ENCODE data around the gene KCTD11. TPM values are rescaled to one million over a fixed set of nuclear protein-coding genes. Genes with fewer than 3 reads are reported as not detected.

The KCTD11 gene
- total RNA-seq, 1 experiment from 2014 or later, result 5.4 TPM

DNA sequence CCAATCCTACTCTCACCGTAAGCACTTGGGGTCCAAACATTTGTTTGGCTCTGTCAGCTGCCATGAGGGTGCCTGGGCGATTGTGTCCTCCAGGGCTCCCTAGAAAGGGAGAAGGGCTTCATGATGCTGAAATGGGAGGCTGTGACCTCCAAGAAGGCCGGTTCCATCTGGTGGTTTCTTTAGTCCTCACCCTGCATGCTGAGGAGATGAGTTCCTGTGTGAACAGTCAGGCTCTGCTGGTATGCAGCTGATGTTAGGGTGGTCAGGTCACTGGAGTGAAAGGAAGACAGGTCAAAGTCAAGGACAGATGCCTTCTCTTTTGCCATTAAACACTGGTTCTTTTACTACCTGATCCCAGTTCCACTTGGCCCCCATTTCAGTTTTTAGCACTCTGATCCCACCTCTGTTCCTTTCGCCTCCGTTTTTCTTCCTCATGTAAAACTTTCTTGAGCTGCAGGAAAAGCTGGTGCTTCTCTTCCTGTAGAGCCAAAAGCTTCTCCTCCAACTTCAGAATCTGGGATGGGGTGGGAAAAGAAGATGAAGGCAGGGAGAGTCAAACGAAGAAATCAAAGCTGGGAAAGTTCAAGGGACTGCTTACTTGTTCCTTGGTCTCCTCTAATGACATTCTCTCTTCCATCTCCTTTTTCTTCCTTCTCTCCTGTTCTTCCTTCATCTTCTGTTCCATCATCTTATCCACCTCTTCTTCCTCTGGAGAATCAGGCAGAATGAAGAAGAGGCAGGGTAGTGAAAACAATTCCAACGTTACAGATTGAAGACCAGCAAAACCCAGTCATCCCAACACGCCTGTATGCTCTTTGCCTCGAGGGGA, 37.9 kb upstream of the KCTD11 start:
- Histone ChIP-seq H3K27ac (ENCODE audit: low read depth, low read length) (peak overlapping the region; percentile 93), H3K9me2 (ENCODE audit: insufficient read depth) (no peaks in the 10 kb centered on the region), H3K9me3 (ENCODE audit: control insufficient read depth in 1 of 2, insufficient read depth in 1 of 2, low read depth in 1 of 2, low read length in 2 of 2) (no peaks in the 10 kb centered on the region), H4K20me1 (ENCODE audit: insufficient read depth) (peaks cover 34% of the 10 kb centered on the region), H3K4me2 (ENCODE audit: low read length) (peak overlapping the region; percentile 96), H3K9ac (ENCODE audit: low read length) (peak overlapping the region; percentile 90), H3K36me3 (ENCODE audit: control insufficient read depth in 1 of 2, insufficient read depth in 2 of 2, low read length in 2 of 2) (peaks cover 35 to 58% of the 10 kb centered on the region in 2 experiments), H3K27me3 (ENCODE audit: insufficient read depth, low read length) (no peaks in the 10 kb centered on the region), H3K4me3 (replicated peaks in 1 of 2; ENCODE audit: low read depth in 1 of 2, low read length in 2 of 2) (peak overlapping the region; percentile 81 to 96), H3K79me2 (ENCODE audit: insufficient read depth, low read length) (peaks cover 56% of the 10 kb centered on the region), H3K4me1 (ENCODE audit: control insufficient read depth in 1 of 2, insufficient read depth in 2 of 2, low read length in 2 of 2) (peaks cover 32 to 59% of the 10 kb centered on the region in 2 experiments), H2AFZ (ENCODE audit: low read depth, low read length, poor library complexity, severe bottlenecking) (no peak overlapping the region)
- TF ChIP-seq SIN3A (IDR thresholded peaks at IDR 0.05; ENCODE audit: low read depth), result peak; percentile 5; the same call in 1 of the 2 replicates
- no peak for TF ChIP-seq POLR2A (IDR thresholded peaks at IDR 0.05; ENCODE audit: borderline replicate concordance, extremely low read depth, insufficient read depth, insufficient read length)
- ChIA-PET CTCF (interaction anchor here (0.6 to 2.2 kb wide), 8 partner anchors 11 to 262 kb away, joined by 3 to 7 read pairs (median 3); partner anchors contain the start of genes NEURL4 and SLC2A4), RAD21 (ENCODE audit: low non-redundant PET in 1 of 2, low total read pairs in 2 of 2, uncharacterized antibody in 2 of 2, unreplicated experiment in 2 of 2) (no interaction called here), POLR2A (interaction anchor here (1.0 to 2.3 kb wide), 5 partner anchors 16 to 90 kb away, joined by 3 to 11 read pairs (median 4); partner anchors contain the start of genes GABARAP, NEURL4, PHF23 and TMEM256)
- ATAC-seq (peak; percentile 4; the same call in 1 of the 2 replicates), DNase-seq (ENCODE audit: low read depth, low spot score) (no peak)
- TSS peak; percentile 80 for BruUV-seq (replicated peaks)
- intact Hi-C loops (cut with micrococcal nuclease), result no loop called here

DNA sequence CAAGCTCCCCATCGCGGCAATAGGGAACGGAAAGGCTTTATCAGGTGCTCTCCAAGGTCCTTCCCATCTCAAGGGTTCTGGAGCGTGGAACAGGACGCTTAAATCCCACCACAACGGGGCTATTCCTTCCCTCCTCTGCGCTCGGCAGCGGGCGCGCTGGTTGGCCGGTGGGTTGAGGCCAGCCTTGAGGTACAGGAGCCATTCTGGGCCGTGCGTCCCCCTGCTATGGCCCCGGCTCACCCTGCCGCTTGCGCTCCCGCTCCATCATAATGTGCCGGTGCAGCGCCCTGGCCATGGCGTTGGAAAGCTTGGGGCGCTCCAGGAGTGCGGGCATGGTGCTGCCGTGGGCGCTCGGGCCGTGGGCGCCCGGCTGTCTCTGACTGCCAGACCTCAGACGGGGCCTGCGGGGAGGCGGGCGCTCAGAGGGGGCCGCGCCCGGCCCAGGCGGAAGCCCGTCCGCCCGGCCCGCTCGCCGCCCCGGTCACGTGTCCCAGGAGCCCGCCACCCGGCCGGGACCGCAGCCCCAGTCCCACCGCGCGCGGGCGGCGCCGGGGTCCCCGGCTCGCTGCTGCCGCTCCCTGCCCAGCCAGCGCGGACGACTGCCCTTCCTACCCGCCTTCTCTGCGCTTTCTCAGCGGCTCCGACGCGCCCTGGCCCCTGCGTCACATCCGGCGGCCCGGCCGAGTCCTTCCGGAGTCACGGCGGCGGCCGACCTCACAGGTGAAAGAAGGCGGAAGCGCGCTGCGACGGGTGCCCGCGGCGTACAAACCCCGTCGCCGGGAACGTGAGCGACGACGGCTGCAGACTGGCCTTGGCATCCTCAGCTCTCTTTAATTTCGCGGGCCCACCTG, 37.0 kb upstream of the KCTD11 start, which contains the start of gene GPS2:
Gene GPS2 (minus strand): TSS at position 642 of the 851 bp plus-strand sequence. CDS start 308 bp downstream, at position 334.
- H3K36me3 ChIP-seq (ENCODE audit: control insufficient read depth in 1 of 2, insufficient read depth in 2 of 2, low read length in 2 of 2), result peaks cover 32 to 50% of the 10 kb centered on the region in 2 experiments
- no peaks in the 10 kb centered on the region for H3K9me3 ChIP-seq (ENCODE audit: control insufficient read depth in 1 of 2, insufficient read depth in 1 of 2, low read depth in 1 of 2, low read length in 2 of 2)
- no peaks in the 10 kb centered on the region for H3K9me2 ChIP-seq (ENCODE audit: insufficient read depth)
- H3K27ac ChIP-seq (ENCODE audit: low read depth, low read length), result peak within 1 kb of the TSS; percentile 93
- ChIA-PET POLR2A (interaction anchor here (1.2 to 2.3 kb wide), 3 partner anchors 15 to 75 kb away, joined by 3 to 11 read pairs (median 4); partner anchors contain the start of genes GABARAP, NEURL4 and PHF23), CTCF (interaction anchor here (0.6 to 2.2 kb wide), 3 partner anchors 10 to 94 kb away, joined by 3 to 7 read pairs (median 5); partner anchors contain the start of gene NEURL4), RAD21 (ENCODE audit: low non-redundant PET in 1 of 2, low total read pairs in 2 of 2, uncharacterized antibody in 2 of 2, unreplicated experiment in 2 of 2) (no interaction called here)
- peaks cover 24 to 51% of the 10 kb centered on the region in 2 experiments for H3K4me1 ChIP-seq (ENCODE audit: control insufficient read depth in 1 of 2, insufficient read depth in 2 of 2, low read length in 2 of 2)
- H3K27me3 ChIP-seq (ENCODE audit: insufficient read depth, low read length), result no peaks in the 10 kb centered on the region
- ATAC-seq, result peak; percentile 77
- H2AFZ ChIP-seq (ENCODE audit: low read depth, low read length, poor library complexity, severe bottlenecking), result no peak within 1 kb of the TSS
- no TSS peak for BruUV-seq (replicated peaks)
- peak within 1 kb of the TSS; percentile 90 for H3K9ac ChIP-seq (ENCODE audit: low read length)
- H3K4me2 ChIP-seq (ENCODE audit: low read length), result peak within 1 kb of the TSS; percentile 96
- H3K4me3 ChIP-seq (replicated peaks in 1 of 2; ENCODE audit: low read depth in 1 of 2, low read length in 2 of 2), result peak within 1 kb of the TSS; percentile 81 to 96
- DNase-seq (ENCODE audit: low read depth, low spot score), result peak; percentile 63
- intact Hi-C loops (cut with micrococcal nuclease), result no loop called here
- peaks cover 26% of the 10 kb centered on the region for H4K20me1 ChIP-seq (ENCODE audit: insufficient read depth)
- H3K79me2 ChIP-seq (ENCODE audit: insufficient read depth, low read length), result peaks cover 48% of the 10 kb centered on the region
- peak; percentile 78 for TF ChIP-seq YY1 (IDR thresholded peaks at IDR 0.05; ENCODE audit: extremely low read depth, insufficient replicate concordance, low read depth, low read length)
- TF ChIP-seq ZNF274 (IDR thresholded peaks at IDR 0.05; ENCODE audit: low read depth, low read length), result no peak
- TF ChIP-seq, protein P1, sequence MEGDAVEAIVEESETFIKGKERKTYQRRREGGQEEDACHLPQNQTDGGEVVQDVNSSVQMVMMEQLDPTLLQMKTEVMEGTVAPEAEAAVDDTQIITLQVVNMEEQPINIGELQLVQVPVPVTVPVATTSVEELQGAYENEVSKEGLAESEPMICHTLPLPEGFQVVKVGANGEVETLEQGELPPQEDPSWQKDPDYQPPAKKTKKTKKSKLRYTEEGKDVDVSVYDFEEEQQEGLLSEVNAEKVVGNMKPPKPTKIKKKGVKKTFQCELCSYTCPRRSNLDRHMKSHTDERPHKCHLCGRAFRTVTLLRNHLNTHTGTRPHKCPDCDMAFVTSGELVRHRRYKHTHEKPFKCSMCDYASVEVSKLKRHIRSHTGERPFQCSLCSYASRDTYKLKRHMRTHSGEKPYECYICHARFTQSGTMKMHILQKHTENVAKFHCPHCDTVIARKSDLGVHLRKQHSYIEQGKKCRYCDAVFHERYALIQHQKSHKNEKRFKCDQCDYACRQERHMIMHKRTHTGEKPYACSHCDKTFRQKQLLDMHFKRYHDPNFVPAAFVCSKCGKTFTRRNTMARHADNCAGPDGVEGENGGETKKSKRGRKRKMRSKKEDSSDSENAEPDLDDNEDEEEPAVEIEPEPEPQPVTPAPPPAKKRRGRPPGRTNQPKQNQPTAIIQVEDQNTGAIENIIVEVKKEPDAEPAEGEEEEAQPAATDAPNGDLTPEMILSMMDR (IDR thresholded peaks at IDR 0.05 in 2 of 3, conservative IDR thresholded peaks at IDR 0.05 in 1 of 3; ENCODE audit: borderline replicate concordance in 1 of 3, insufficient read depth in 1 of 3, low read depth in 2 of 3, low read length in 2 of 3), result no peak
- TF ChIP-seq SP1 (IDR thresholded peaks at IDR 0.05; ENCODE audit: low read depth), result peak; percentile 74; the same call in 1 of the 2 replicates
- TF ChIP-seq, protein P2, sequence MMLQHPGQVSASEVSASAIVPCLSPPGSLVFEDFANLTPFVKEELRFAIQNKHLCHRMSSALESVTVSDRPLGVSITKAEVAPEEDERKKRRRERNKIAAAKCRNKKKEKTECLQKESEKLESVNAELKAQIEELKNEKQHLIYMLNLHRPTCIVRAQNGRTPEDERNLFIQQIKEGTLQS (IDR thresholded peaks at IDR 0.05), result no peak
- no peak for TF ChIP-seq RAD21 (IDR thresholded peaks at IDR 0.05; ENCODE audit: low read depth)
- TF ChIP-seq CBX3 (IDR thresholded peaks at IDR 0.05; ENCODE audit: low read depth), result peak; percentile 73
- peak; percentile 84; the same call in 1 of the 2 replicates for TF ChIP-seq ZFX (IDR thresholded peaks at IDR 0.05)
- peak; percentile 73; the same call in 1 of the 2 replicates for TF ChIP-seq SRF (IDR thresholded peaks at IDR 0.05; ENCODE audit: low read depth)
- TF ChIP-seq POLR2A (IDR thresholded peaks at IDR 0.05; ENCODE audit: borderline replicate concordance, extremely low read depth, insufficient read depth, insufficient read length), result peak; percentile 46
- TF ChIP-seq SIN3A (IDR thresholded peaks at IDR 0.05; ENCODE audit: low read depth), result peak; percentile 88
- peak; percentile 88 for TF ChIP-seq POLR2AphosphoS5 (IDR thresholded peaks at IDR 0.05; ENCODE audit: low read depth, low read length)
- TF ChIP-seq EZH2phosphoT487 (IDR thresholded peaks at IDR 0.05; ENCODE audit: borderline replicate concordance), result no peak
- TF ChIP-seq, protein P3, sequence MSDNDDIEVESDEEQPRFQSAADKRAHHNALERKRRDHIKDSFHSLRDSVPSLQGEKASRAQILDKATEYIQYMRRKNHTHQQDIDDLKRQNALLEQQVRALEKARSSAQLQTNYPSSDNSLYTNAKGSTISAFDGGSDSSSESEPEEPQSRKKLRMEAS (IDR thresholded peaks at IDR 0.05), result peak; percentile 91
